ENCODE data around the gene BLOC1S1.

The BLOC1S1 gene

DNA sequence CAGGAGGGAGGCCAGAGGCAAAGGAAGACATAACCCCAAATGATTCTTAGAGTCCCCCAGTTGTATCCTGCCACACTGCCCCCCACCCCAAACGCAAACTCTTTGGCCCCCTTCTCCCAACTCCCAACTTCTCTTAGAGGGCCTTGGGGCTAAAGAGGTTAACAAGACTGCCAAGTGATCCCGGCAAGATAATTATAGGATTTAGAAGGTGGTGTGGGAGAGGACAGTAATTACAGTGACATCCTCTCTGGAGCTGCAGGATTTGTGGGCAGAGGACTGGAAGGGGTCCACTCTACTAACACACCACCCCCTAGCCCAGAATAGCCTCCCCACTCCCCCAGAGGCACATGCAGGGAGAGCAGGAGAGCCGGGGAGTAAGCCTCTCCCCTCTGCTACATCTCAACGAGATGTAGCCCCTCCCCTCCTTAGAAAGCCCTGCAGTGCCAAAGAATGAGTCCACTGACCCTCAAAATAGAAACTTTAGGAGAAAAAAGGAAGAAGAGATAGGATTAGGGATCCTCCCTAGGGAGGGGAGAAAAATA, 21.8 kb downstream of the BLOC1S1 start:
- Histone ChIP-seq H3K4me1 (ENCODE audit: control insufficient read depth, insufficient read depth, low read length, unreplicated experiment) (peaks cover 15% of the 10 kb centered on the region), H2AFZ (ENCODE audit: low read length, unreplicated experiment) (peak overlapping the region; percentile 98)

DNA sequence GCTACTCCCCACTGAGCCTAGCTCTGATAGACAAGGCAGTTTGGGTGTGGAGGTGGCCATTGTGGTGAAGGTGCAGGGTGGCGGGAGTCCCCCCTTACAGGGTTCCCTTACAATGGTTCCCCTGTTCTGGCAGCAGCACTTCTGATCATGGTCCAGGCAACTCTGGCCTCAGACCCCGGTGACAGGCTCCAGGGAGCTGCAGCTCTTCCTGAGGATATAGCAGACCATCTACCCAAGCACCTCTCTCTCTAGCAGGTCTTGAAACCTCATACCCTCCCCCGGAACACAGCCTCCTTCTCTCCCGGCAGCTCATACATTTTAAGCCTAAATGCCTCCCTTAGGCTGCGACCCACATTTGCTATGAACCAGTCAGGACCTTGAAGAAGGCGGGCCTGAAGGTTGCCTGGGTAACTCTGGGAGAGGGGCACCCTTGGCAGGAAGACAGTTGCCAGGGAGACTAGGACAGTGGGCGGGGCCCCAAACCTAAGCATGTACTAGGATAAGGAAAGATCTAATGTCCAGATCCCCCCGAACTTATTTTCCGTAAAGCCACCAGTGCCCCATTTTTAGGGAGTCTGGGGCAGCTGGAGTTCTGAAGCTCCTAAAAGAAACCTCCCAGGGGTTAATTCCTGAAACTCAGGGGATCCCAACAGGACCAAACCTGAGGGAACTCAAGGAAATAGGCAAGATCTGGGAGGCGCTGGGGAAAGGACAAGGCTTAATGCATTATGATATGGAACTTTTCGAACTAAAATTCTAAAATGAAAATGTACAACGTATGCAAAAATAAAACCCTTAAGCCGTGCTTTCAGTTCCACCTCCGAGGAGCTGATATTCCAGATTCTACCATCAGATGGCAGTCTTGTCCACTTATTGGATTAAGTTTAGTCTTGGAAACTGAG, 22.5 kb downstream of the BLOC1S1 start:
- no peaks in the 10 kb centered on the region for H3K27me3 ChIP-seq (ENCODE audit: insufficient read depth, low read length)
- peaks cover 16% of the 10 kb centered on the region for H3K4me1 ChIP-seq (ENCODE audit: control insufficient read depth, insufficient read depth, low read length, unreplicated experiment)
- peak overlapping the region; percentile 89 for H3K4me3 ChIP-seq (ENCODE audit: low read depth, low read length)
- H3K27ac ChIP-seq (ENCODE audit: low read depth, low read length), result peak overlapping the region; percentile 61
- no peaks in the 10 kb centered on the region for H3K79me2 ChIP-seq (ENCODE audit: control insufficient read depth, insufficient read depth, low read length, unreplicated experiment)
- peak overlapping the region; percentile 98 for H2AFZ ChIP-seq (ENCODE audit: low read length, unreplicated experiment)
- no peaks in the 10 kb centered on the region for H3K36me3 ChIP-seq (ENCODE audit: insufficient read depth, low read length)

More for the DNA sequence above, 21.8 kb downstream of the BLOC1S1 start:
- Histone ChIP-seq H3K79me2 (ENCODE audit: control insufficient read depth, insufficient read depth, low read length, unreplicated experiment) (no peaks in the 10 kb centered on the region), H3K36me3 (ENCODE audit: insufficient read depth, low read length) (no peaks in the 10 kb centered on the region), H3K27me3 (ENCODE audit: insufficient read depth, low read length) (no peaks in the 10 kb centered on the region), H3K4me3 (ENCODE audit: low read depth, low read length) (peak overlapping the region; percentile 89), H3K27ac (ENCODE audit: low read depth, low read length) (peak overlapping the region; percentile 61)

- peaks cover 18% of the 10 kb centered on the region for H3K4me1 ChIP-seq (ENCODE audit: control insufficient read depth, insufficient read depth, low read length, unreplicated experiment)
- H3K36me3 ChIP-seq (ENCODE audit: insufficient read depth, low read length), result no peaks in the 10 kb centered on the region
- no peaks in the 10 kb centered on the region for H3K79me2 ChIP-seq (ENCODE audit: control insufficient read depth, insufficient read depth, low read length, unreplicated experiment)
- no peaks in the 10 kb centered on the region for H3K27me3 ChIP-seq (ENCODE audit: insufficient read depth, low read length)
- H3K27ac ChIP-seq (ENCODE audit: low read depth, low read length), result no peak overlapping the region
- peak overlapping the region; percentile 89 for H3K4me3 ChIP-seq (ENCODE audit: low read depth, low read length)
- H2AFZ ChIP-seq (ENCODE audit: low read length, unreplicated experiment), result no peak overlapping the region
Measured at GRCh38 chr12:55739025-55739378, 23.2 kb downstream of the BLOC1S1 start.

DNA sequence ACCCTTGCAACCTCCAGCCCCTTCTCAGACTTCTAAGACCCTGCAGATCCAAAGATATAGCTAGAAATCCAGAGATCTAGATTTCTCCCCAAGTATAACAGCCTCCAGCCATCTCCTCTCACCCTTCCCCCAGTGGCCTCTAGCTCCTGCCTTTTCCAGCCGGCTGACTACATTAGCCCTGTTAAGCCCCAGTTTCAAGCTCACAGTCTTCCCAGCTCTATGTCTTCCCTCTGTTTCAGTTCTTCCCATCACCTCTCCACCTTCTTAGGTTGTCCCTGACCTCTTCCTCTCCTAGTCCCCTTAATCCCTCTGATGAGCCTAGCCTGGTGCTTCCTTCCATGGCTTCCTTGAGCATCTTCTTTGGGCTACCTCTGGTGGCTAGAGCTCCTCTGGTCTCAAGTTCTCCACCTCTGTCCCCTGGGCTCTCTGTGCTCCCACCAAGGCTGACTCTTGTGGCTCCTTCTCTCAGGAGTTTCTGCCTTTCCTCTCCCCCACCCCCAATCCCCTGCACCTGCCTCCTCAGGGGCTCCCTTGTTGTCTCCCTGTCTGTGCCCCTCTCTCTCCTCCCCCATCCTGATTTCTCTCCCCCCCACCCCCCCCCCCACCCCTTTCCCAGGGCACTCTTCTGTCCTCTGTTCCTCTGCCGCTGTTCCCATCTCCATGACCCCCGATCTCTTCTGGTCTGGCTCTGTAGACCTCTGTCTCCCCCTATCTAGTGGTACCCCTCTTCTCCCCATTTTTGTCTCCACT, 26.3 kb downstream of the BLOC1S1 start:
- Histone ChIP-seq H3K27me3 (ENCODE audit: insufficient read depth, low read length) (no peaks in the 10 kb centered on the region), H3K4me3 (ENCODE audit: low read depth, low read length) (peak overlapping the region; percentile 68), H3K4me1 (ENCODE audit: control insufficient read depth, insufficient read depth, low read length, unreplicated experiment) (peaks cover 38% of the 10 kb centered on the region), H3K36me3 (ENCODE audit: insufficient read depth, low read length) (no peaks in the 10 kb centered on the region), H3K27ac (ENCODE audit: low read depth, low read length) (no peak overlapping the region), H3K79me2 (ENCODE audit: control insufficient read depth, insufficient read depth, low read length, unreplicated experiment) (peaks cover 6% of the 10 kb centered on the region), H2AFZ (ENCODE audit: low read length, unreplicated experiment) (no peak overlapping the region)

- Histone ChIP-seq H3K27ac (ENCODE audit: low read depth, low read length) (no peak within 1 kb of the TSS), H3K27me3 (ENCODE audit: insufficient read depth, low read length) (no peaks in the 10 kb centered on the region), H3K4me1 (ENCODE audit: control insufficient read depth, insufficient read depth, low read length, unreplicated experiment) (peaks cover 30% of the 10 kb centered on the region)
Measured at GRCh38 chr12:55742719-55743405, 27.0 kb downstream of the BLOC1S1 start, which contains the start of gene GDF11. TSS of gene GDF11 (plus strand) at chr12:55743122. CDS start at chr12:55743317, 195 bp downstream.

DNA sequence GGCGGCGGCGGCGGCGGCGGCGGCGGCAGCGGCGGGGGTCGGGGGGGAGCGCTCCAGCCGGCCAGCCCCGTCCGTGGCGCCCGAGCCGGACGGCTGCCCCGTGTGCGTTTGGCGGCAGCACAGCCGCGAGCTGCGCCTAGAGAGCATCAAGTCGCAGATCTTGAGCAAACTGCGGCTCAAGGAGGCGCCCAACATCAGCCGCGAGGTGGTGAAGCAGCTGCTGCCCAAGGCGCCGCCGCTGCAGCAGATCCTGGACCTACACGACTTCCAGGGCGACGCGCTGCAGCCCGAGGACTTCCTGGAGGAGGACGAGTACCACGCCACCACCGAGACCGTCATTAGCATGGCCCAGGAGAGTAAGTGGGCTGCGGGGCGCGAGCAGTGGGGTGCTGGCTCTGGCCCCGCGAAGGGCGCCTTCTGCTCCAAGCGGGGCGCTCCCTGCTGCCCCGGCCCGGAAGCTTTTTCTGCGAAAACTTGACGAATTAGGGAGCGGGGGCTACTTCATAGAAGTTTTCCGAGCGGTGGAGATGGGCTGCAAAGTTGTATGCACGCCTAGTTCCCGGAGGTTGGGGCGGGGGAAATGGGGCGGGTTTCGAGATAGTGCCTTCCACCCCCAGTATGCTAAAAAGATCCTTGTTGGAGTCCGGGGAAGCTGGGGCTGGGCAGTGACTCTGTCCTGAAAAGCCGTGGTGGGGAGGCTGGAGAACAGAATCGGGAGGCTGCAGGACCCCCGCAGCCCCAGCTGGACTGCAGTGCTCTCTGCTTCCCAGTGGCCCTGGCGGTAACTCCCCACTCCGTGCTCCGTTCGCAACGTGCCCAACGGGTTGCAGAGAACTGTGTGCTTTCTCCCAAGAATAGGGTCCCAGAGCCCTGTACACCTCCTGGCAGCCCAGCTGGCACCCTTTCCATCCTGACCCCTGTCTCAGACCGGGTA, 27.8 kb downstream of the BLOC1S1 start:
- Histone ChIP-seq H3K36me3 (ENCODE audit: insufficient read depth, low read length) (no peaks in the 10 kb centered on the region), H2AFZ (ENCODE audit: low read length, unreplicated experiment) (peak overlapping the region; percentile 8), H3K4me1 (ENCODE audit: control insufficient read depth, insufficient read depth, low read length, unreplicated experiment) (peaks cover 27% of the 10 kb centered on the region), H3K79me2 (ENCODE audit: control insufficient read depth, insufficient read depth, low read length, unreplicated experiment) (peaks cover 6% of the 10 kb centered on the region), H3K27me3 (ENCODE audit: insufficient read depth, low read length) (no peaks in the 10 kb centered on the region), H3K27ac (ENCODE audit: low read depth, low read length) (no peak overlapping the region), H3K4me3 (ENCODE audit: low read depth, low read length) (peak overlapping the region; percentile 82)

More at GRCh38 chr12:55742719-55743405, 27.0 kb downstream of the BLOC1S1 start, which contains the start of gene GDF11:
- H3K79me2 ChIP-seq (ENCODE audit: control insufficient read depth, insufficient read depth, low read length, unreplicated experiment), result peaks cover 6% of the 10 kb centered on the region
- peak within 1 kb of the TSS; percentile 8 for H2AFZ ChIP-seq (ENCODE audit: low read length, unreplicated experiment)
- peak within 1 kb of the TSS; percentile 82 for H3K4me3 ChIP-seq (ENCODE audit: low read depth, low read length)
- no peaks in the 10 kb centered on the region for H3K36me3 ChIP-seq (ENCODE audit: insufficient read depth, low read length)

DNA sequence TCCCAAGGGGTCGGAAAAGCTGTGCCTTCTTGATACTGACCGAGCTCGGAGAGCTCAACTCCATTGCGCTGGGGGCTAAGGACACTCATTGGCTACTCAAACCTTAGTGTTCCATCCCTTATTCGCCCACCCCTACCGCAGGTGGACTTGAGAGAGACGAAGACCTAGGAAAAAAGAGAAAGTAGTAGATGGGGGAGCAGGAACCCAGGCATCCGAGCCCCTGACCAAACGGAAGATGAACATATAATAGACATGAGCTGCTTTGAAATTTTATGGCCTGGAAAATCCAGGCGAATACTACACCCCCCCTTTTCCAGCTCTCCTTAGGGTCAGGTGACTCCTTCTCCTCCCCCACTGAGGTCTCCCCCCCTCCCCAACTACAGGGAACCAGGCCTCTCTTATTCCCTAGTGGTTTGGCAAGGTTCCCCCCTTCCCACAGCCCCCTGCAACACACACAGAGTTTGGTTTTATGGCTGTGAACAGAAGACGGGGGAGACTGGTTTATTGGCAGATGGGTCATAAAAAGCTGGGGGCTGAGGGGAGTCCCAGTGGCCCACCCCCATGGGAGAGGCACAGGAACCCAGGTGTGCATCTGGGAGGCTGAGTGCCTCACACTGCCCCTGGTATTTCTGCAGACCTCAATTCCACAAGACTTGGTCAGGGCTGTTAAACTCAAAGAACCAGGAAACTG, 28.6 kb downstream of the BLOC1S1 start:
- H3K79me2 ChIP-seq (ENCODE audit: control insufficient read depth, insufficient read depth, low read length, unreplicated experiment), result peaks cover 6% of the 10 kb centered on the region
- no peaks in the 10 kb centered on the region for H3K36me3 ChIP-seq (ENCODE audit: insufficient read depth, low read length)
- no peak overlapping the region for H2AFZ ChIP-seq (ENCODE audit: low read length, unreplicated experiment)
- peaks cover 27% of the 10 kb centered on the region for H3K4me1 ChIP-seq (ENCODE audit: control insufficient read depth, insufficient read depth, low read length, unreplicated experiment)
- H3K27ac ChIP-seq (ENCODE audit: low read depth, low read length), result no peak overlapping the region
- H3K27me3 ChIP-seq (ENCODE audit: insufficient read depth, low read length), result no peaks in the 10 kb centered on the region
- H3K4me3 ChIP-seq (ENCODE audit: low read depth, low read length), result peak overlapping the region; percentile 82

DNA sequence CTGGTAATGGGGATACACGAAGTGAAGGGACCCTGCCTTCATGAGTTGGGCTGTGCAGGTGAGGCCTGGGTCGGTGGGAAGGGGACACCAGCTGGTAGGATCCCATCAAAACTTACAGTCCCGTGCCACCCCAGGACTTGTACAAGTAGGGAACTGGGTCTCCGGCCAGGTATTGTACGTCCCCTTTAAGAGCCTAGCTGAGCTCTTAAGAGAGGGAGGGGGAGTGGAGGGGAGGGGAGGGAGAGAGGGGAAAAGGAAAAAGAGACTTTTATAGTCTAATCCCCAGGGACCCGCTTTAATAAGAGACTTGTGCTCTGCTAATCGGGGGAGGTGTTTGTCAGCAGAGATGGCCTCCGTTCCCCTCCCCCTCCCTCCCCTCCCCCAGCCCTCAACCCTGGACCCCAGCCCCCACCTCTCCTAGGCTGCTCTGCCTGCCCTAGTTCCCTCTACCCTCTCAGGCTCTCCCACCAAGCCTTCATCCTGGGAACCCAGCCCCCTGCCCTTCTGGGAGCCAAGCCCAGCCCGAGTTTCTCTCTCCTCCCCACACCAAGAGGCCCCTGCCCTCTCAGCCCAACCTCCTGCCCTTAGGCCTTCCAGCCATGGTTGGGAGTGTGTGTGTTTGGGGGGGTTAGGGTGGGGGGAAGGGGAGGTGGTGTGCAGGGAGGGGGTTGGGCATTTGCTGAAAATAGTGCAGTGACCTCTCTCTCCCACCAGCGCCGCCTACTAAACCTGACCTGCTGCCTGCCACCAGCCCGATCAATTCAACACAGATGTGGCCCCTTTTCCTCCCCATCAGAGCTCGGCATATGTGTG, 29.7 kb downstream of the BLOC1S1 start:
- Histone ChIP-seq H3K4me3 (ENCODE audit: low read depth, low read length) (peak overlapping the region; percentile 82), H3K27me3 (ENCODE audit: insufficient read depth, low read length) (no peaks in the 10 kb centered on the region), H3K4me1 (ENCODE audit: control insufficient read depth, insufficient read depth, low read length, unreplicated experiment) (peaks cover 27% of the 10 kb centered on the region), H3K36me3 (ENCODE audit: insufficient read depth, low read length) (no peaks in the 10 kb centered on the region), H3K27ac (ENCODE audit: low read depth, low read length) (no peak overlapping the region), H3K79me2 (ENCODE audit: control insufficient read depth, insufficient read depth, low read length, unreplicated experiment) (peaks cover 6% of the 10 kb centered on the region), H2AFZ (ENCODE audit: low read length, unreplicated experiment) (no peak overlapping the region)
